Left kidney (tissue), 2 donors: Measurements from ENCODE around the gene NARS2. TPM values are rescaled to one million over a fixed set of nuclear protein-coding genes. Genes with fewer than 3 reads are reported as not detected.
"Not testable (repeated sequence)": the region's sequence is repeated elsewhere in the genome, so short reads cannot be mapped to it uniquely, and the experiment has no call there.

Experiments
- DNase-seq: peaks from one replicate; pipeline ENCODE4 v3.0.0-alpha.2; 2013
- polyA plus RNA-seq: library from polyadenylated mRNA; unstranded; fragments of 120-200 nt; gene quantifications from one replicate; pipeline ENCODE4 v1.2.1, GENCODE V29; 2013; ENCODE audit not compliant: insufficient read length

The NARS2 gene
- polyA plus RNA-seq, 1 donor: 56.9 TPM

- DNase-seq: no peak
These were observed 9.2 kb upstream of the NARS2 start for GRCh38 chr11:78583889-78584288.

GRCh38 chr11:78577495-78577894 is 2.8 kb upstream of the NARS2 start:
- no peak for DNase-seq

- DNase-seq: no peak
These were observed 2.0 kb upstream of the NARS2 start for GRCh38 chr11:78576549-78577097.

- DNase-seq: no peak
These were observed 814 bp upstream of the NARS2 start for GRCh38 chr11:78575478-78575877.

GRCh38 chr11:78573681-78574080 is 983 bp downstream of the NARS2 start:
- peak; percentile 30 for DNase-seq

- DNase-seq: no peak
These were observed 1.4 kb downstream of the NARS2 start for GRCh38 chr11:78573271-78573670.

GRCh38 chr11:78572394-78572793 is 2.3 kb downstream of the NARS2 start:
- DNase-seq: no peak

GRCh38 chr11:78570031-78570430 is 4.6 kb downstream of the NARS2 start:
- DNase-seq: no peak

GRCh38 chr11:78567209-78567608 is 7.5 kb downstream of the NARS2 start:
- no peak for DNase-seq

- peak; percentile 71 for DNase-seq
These were observed 9.9 kb downstream of the NARS2 start for GRCh38 chr11:78564490-78565467.

- DNase-seq: not testable (repeated sequence)
These were observed 10.6 kb downstream of the NARS2 start for GRCh38 chr11:78564037-78564436.

GRCh38 chr11:78563090-78563489 is 11.6 kb downstream of the NARS2 start:
- DNase-seq: not testable (repeated sequence)

GRCh38 chr11:78562398-78562797 is 12.3 kb downstream of the NARS2 start:
- DNase-seq: no peak

- DNase-seq: peak; percentile 34
These were observed 13.7 kb downstream of the NARS2 start for GRCh38 chr11:78560826-78561484.

GRCh38 chr11:78560153-78560552 is 14.5 kb downstream of the NARS2 start:
- DNase-seq: no peak

GRCh38 chr11:78557236-78557635 is 17.4 kb downstream of the NARS2 start:
- DNase-seq: no peak

- no peak for DNase-seq
These were observed 19.1 kb downstream of the NARS2 start for GRCh38 chr11:78555592-78555991.

- no peak for DNase-seq
These were observed 21.8 kb downstream of the NARS2 start for GRCh38 chr11:78552881-78553280.

- DNase-seq: not testable (repeated sequence)
These were observed 22.5 kb downstream of the NARS2 start for GRCh38 chr11:78552139-78552538.

GRCh38 chr11:78551066-78551465 is 23.6 kb downstream of the NARS2 start:
- DNase-seq: no peak

- no peak for DNase-seq
These were observed 24.8 kb downstream of the NARS2 start for GRCh38 chr11:78549624-78550409.
